Activated T-helper 17 cell treated with anti-CD3 and anti-CD28 coated beads, Interleukin-2, amount 50 U/mL, for 72 hours (primary cell): ENCODE results near the gene HTRA1. TPM values are rescaled to one million over a fixed set of nuclear protein-coding genes. Genes with fewer than 3 reads are reported as not detected.

ENCODE experiments used
- ATAC-seq: fragments of 150-1000 bp; cut with Tn5 transposase; replicated peaks from 2 replicates; pipeline ENCODE4 v1.10.0; 2021; ENCODE audit warnings: mild to moderate bottlenecking, moderate library complexity
- H3K27ac Mint-ChIP-seq: one replicate; pipeline ENCODE4 v1.8.0; 2022; ENCODE audit warnings: mixed read lengths
- H3K27me3 Mint-ChIP-seq: one replicate; pipeline ENCODE4 v1.8.0; 2022; ENCODE audit warnings: mixed read lengths
- H3K36me3 Mint-ChIP-seq: one replicate; pipeline ENCODE4 v1.8.0; 2022; ENCODE audit warnings: low read depth, mild to moderate bottlenecking, mixed read lengths
- H3K4me1 Mint-ChIP-seq: one replicate; pipeline ENCODE4 v1.8.0; 2022; ENCODE audit warnings: mixed read lengths
- H3K4me3 Mint-ChIP-seq: one replicate; pipeline ENCODE4 v1.8.0; 2022; ENCODE audit warnings: mild to moderate bottlenecking, mixed read lengths
- H3K9me3 Mint-ChIP-seq: one replicate; pipeline ENCODE4 v1.8.0; 2022; ENCODE audit warnings: mixed read lengths
- total RNA-seq, 2 donors: library from RNA; stranded (reverse); gene quantifications; one replicate each; pipeline ENCODE4 v1.2.3, GENCODE V29; 2022

Gene HTRA1
- total RNA-seq, 2 donors from 2014 or later = not detected

DNA sequence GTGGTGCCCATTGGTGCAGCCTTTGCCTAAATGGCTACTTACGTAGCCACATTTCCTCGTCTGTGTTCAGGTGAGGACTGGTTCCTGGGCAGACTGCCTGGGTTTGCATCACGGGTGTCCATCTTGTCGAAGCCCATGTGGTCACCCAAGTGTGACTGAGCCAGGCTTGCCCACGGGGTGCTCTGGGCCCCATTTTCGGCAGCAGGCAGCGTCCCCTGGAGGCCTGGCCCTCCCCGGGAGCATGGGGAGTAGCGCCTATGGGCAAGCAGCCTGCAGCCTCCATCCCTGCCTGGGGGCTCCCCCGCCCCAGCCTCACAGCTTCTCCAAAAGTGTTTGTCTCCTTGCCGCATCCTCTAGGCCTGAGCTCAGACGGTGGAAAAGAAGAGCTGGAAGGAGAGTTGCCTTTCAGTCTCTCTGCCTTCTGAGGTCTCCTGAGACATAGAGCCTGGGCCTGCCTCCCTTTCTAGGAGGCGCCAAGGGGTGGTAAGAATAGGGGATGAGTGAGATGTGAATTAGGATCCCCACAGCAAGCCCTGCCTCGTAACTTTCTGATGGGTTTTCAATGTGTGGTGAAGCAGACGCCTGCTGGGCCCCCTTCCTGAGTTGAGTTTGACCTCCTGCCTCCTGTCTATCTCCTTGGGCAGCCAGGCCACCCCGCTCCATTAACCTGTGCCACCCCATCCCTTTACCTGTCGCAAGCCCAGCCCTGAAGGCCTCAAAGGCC, 42.7 kb downstream of the HTRA1 start:
- Mint-ChIP-seq H3K27ac (no peak overlapping the region), H3K27me3 (no peaks in the 10 kb centered on the region), H3K36me3 (no peaks in the 10 kb centered on the region), H3K9me3 (no peaks in the 10 kb centered on the region), H3K4me1 (no peaks in the 10 kb centered on the region), H3K4me3 (no peak overlapping the region)
- no peak for ATAC-seq

DNA sequence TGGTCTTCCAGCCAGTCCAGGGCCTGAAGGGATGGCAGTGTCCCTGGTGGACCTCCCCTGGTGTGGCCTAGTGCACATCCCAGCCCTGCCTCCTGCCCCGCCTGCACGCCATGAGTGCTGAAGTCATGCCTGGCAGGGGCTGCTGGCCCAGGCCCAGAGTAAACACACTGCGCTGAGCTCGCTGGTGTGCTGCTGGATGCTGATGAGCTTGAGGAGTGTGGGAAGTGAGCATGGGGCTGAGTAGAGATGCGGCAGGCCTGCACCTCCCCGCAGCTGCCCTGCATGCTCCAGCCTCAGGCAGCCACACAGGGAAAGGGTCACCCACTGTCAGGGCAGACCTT, 43.2 kb downstream of the HTRA1 start:
- Mint-ChIP-seq H3K27me3 (no peaks in the 10 kb centered on the region), H3K9me3 (no peaks in the 10 kb centered on the region), H3K4me3 (no peak overlapping the region), H3K36me3 (no peaks in the 10 kb centered on the region), H3K27ac (no peak overlapping the region), H3K4me1 (no peaks in the 10 kb centered on the region)
- ATAC-seq = no peak

DNA sequence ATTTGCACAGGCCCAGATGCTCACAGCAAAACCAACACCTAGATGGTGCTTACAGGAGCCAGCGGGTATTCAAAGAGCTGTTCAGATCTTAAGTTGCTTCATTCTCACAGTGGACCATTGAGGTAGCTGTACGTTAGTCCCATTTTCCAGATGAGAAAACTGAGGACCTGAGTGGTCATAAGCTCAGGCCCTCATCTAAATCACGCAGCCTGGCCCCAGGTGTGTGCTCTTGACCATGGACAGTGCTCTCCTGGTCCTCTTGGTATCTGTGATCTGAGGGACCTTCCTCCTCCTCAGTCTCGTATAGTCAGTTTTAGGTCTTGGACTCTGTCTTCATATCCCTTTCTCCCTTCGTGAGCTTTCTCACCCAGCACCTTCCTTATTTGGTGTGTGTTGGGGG, 43.7 kb downstream of the HTRA1 start:
- no peak for ATAC-seq
- Mint-ChIP-seq H3K36me3 (no peaks in the 10 kb centered on the region), H3K27ac (no peak overlapping the region)

DNA sequence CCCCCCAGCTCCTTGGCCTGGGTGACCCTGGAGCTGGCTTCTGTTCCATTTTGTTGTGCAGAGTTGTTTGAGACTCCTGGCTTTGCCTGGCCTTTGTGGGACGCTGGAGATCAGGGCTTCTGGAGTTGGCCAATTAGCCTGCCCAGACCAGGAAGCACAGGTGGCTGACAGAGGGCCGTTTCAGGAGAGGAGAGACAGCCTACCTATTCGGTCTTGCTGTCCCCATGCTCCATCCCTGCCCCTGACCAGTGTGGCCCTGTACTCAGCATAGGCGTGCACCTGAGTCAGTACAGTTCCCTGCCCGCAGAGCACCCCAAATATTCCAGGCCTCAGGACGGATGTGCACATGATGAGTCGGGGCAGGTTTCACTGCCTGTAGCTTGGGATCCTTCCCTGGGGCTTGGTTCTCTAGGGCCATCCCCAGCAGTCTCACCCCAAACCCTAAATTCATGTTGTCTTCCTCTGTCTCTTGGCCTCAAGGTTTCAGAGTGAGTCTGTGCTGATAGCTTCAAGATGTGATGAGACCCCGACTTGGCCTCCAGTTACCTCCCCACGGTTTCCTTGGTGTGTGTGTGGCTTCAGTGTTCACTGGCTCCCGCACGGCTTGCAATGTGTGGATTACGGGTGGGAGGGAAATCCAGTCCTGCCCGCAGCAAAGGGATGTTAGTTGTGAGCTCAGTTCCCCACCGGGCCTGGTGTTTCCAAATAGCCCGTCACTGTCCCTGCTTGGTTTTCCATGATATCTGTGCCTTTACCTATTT, 44.7 kb downstream of the HTRA1 start:
- ATAC-seq = no peak
- Mint-ChIP-seq H3K4me3 (no peak overlapping the region), H3K36me3 (no peaks in the 10 kb centered on the region), H3K27me3 (no peaks in the 10 kb centered on the region), H3K9me3 (no peaks in the 10 kb centered on the region), H3K4me1 (no peaks in the 10 kb centered on the region), H3K27ac (no peak overlapping the region)

More for the DNA sequence above, 43.7 kb downstream of the HTRA1 start:
- Mint-ChIP-seq H3K27me3 (no peaks in the 10 kb centered on the region), H3K4me3 (no peak overlapping the region), H3K9me3 (no peaks in the 10 kb centered on the region), H3K4me1 (no peaks in the 10 kb centered on the region)

DNA sequence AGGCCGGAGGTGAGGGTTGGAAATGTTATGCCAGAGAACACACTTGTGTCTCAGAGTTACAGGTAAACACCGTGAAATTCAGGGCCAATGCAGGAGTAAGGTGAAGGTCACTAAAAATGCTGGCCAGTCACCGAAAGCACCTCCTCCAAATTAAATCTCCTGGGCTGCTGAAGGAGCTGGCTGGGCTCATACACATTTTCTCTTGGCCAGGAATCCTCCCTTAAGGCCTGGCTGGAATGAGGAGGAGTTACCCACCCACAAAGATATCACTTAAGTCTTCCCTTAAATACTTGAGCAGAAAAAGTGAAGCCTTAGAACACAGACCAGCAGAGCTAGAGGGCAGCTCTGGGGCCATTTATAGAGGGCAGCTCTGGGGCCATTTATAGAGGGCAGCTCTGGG, 46.3 kb downstream of the HTRA1 start:
- Mint-ChIP-seq H3K27me3 (no peaks in the 10 kb centered on the region), H3K4me1 (no peaks in the 10 kb centered on the region), H3K4me3 (no peak overlapping the region), H3K36me3 (no peaks in the 10 kb centered on the region), H3K27ac (no peak overlapping the region), H3K9me3 (no peaks in the 10 kb centered on the region)
- no peak for ATAC-seq

DNA sequence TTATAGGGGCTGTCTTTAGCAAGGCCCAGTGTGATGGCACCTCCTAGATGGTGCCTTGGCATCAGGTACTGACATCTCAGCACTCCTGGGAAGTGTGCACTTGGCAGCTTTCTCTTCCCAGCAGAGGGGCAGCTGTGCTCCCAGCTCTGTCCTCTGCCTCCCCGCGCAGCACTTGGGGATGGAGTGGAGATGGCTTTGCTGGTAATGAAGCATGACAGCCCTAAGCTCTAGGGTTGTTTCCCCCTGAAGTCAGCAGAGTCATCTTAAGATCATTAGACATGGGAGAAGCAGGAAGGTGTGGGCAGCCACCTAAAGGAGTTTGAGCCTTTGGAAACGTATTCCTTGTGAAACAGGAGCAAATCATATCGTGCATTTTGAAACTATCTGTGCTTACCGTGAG, 46.7 kb downstream of the HTRA1 start:
- no peak overlapping the region for H3K27ac Mint-ChIP-seq
- H3K9me3 Mint-ChIP-seq = no peaks in the 10 kb centered on the region
- H3K36me3 Mint-ChIP-seq = no peaks in the 10 kb centered on the region
- no peak for ATAC-seq
- no peaks in the 10 kb centered on the region for H3K27me3 Mint-ChIP-seq
- no peaks in the 10 kb centered on the region for H3K4me1 Mint-ChIP-seq
- no peak overlapping the region for H3K4me3 Mint-ChIP-seq

DNA sequence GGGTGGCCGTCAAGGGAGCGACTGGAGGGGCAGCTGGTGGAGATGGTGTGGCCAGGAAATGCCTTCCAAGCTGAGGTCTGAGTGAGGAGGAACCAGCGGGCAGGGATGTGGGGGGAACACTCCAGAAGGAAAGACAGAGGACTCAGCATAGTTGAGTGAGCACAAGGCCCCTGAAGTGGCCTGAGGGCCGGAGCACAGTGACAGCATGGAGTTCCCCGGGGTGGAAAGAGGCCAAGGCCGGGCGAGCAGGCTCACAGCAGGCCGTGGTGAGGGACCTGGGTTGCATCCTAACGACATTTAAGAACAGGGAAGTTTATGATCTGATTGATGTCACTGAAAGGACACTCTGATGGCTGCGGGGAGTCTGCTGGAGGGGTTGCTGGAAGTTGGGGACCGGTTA, 48.0 kb downstream of the HTRA1 start:
- H3K27me3 Mint-ChIP-seq = no peaks in the 10 kb centered on the region
- ATAC-seq = no peak
- no peaks in the 10 kb centered on the region for H3K9me3 Mint-ChIP-seq
- H3K36me3 Mint-ChIP-seq = no peaks in the 10 kb centered on the region
- H3K4me1 Mint-ChIP-seq = no peaks in the 10 kb centered on the region
- H3K27ac Mint-ChIP-seq = no peak overlapping the region
- H3K4me3 Mint-ChIP-seq = no peak overlapping the region

DNA sequence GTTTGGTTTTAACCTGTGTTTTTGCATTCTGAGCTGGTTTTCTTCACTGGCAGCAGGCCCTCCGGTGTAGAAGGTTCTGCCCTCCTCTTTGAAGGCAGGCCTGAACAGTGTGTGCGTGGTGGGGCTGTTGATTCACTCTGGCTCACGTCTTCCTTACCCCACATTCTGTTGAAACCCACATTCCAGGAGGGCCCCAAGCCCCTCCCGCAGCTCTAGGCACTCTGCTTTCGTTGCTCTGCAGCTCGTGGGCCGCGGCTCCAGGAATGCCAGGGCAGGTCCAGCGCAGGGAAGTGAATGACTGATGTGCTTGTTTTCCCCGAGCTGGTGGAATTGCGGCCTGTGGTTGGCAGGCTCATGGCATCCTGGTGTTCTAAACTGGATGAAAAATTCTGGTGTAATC, 49.0 kb downstream of the HTRA1 start:
- no peaks in the 10 kb centered on the region for H3K27me3 Mint-ChIP-seq
- no peaks in the 10 kb centered on the region for H3K4me1 Mint-ChIP-seq
- no peak overlapping the region for H3K4me3 Mint-ChIP-seq
- H3K36me3 Mint-ChIP-seq = no peaks in the 10 kb centered on the region
- H3K9me3 Mint-ChIP-seq = no peaks in the 10 kb centered on the region
- no peak for ATAC-seq
- no peak overlapping the region for H3K27ac Mint-ChIP-seq

DNA sequence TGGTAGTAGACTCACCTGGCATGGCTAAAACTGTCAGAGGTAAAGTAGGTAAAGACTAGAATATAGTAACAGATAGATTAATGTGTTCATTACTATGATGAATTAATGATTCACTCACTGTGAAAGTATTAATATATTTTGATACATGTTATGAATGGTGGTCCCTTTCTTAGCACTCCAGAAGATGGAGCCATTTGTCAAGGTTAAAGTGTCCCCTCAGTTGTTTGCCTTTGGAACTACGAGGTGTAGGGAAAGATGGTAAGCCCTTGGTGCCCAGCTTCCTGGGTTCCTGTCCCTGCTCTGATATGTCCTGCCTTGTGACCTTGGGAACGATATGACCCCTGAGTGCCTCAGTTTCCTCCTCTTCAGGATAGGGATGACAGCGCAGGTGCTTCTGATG, 49.4 kb downstream of the HTRA1 start:
- Mint-ChIP-seq H3K36me3 (no peaks in the 10 kb centered on the region), H3K9me3 (no peaks in the 10 kb centered on the region), H3K27me3 (no peaks in the 10 kb centered on the region), H3K27ac (no peak overlapping the region), H3K4me3 (no peak overlapping the region), H3K4me1 (peaks cover 4% of the 10 kb centered on the region)
- no peak for ATAC-seq

DNA sequence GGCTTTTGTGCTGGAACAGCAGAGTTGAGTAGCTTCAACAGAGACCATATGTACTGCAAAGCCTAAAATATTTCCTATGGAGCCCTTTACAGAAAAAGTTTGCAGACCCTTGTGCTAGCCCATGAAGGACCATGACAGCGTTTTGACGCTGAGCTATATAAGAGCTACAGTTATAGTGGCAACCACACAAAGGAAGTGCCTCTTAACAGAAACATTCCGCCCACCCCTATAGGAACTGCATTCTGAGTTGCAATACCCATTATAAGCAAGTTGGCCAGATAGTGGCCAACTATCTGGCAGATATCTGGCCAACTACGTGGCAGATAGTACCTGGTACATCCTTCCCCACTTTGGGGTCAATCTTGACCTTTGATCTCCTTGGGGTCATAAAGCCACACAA, 51.7 kb downstream of the HTRA1 start:
- ATAC-seq = no peak
- H3K4me3 Mint-ChIP-seq = no peak overlapping the region
- H3K9me3 Mint-ChIP-seq = no peaks in the 10 kb centered on the region
- no peaks in the 10 kb centered on the region for H3K27me3 Mint-ChIP-seq
- no peak overlapping the region for H3K27ac Mint-ChIP-seq
- peaks cover 16% of the 10 kb centered on the region for H3K4me1 Mint-ChIP-seq
- no peaks in the 10 kb centered on the region for H3K36me3 Mint-ChIP-seq

DNA sequence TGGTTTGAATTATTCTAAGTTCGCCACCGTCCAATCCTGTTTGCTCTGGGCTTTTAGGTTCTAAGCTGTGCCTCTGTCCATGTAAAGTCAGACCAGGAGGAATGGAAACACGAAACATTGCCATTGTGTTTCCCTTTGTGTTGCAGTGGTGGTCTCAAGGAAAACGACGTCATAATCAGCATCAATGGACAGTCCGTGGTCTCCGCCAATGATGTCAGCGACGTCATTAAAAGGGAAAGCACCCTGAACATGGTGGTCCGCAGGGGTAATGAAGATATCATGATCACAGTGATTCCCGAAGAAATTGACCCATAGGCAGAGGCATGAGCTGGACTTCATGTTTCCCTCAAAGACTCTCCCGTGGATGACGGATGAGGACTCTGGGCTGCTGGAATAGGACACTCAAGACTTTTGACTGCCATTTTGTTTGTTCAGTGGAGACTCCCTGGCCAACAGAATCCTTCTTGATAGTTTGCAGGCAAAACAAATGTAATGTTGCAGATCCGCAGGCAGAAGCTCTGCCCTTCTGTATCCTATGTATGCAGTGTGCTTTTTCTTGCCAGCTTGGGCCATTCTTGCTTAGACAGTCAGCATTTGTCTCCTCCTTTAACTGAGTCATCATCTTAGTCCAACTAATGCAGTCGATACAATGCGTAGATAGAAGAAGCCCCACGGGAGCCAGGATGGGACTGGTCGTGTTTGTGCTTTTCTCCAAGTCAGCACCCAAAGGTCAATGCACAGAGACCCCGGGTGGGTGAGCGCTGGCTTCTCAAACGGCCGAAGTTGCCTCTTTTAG, 52.9 kb downstream of the HTRA1 start:
- no peaks in the 10 kb centered on the region for H3K27me3 Mint-ChIP-seq
- ATAC-seq = no peak
- peaks cover 16% of the 10 kb centered on the region for H3K4me1 Mint-ChIP-seq
- no peaks in the 10 kb centered on the region for H3K36me3 Mint-ChIP-seq
- no peak overlapping the region for H3K27ac Mint-ChIP-seq
- H3K4me3 Mint-ChIP-seq = no peak overlapping the region
- no peaks in the 10 kb centered on the region for H3K9me3 Mint-ChIP-seq

DNA sequence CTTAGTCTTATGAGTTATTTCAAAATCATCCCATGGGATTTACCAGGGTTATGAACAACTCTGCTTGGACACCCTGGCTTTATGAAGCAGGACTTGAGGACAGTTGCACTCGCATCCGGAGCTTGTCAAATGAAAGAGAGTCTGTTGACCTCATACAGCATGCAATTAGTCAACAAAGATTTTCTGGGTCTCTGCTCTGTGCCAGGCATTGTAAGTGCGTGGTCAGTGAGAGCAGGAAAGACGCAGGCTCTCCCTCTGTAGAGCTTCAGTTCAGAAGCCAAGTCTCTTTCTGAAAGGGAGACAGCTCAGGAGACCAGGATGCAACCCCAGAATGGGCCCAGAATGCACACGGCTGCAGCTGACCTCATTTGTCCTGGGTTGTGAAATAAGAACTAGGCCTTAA, 53.7 kb downstream of the HTRA1 start:
- Mint-ChIP-seq H3K9me3 (no peaks in the 10 kb centered on the region), H3K4me3 (peak overlapping the region; percentile 65), H3K4me1 (peaks cover 16% of the 10 kb centered on the region), H3K27ac (no peak overlapping the region), H3K27me3 (no peaks in the 10 kb centered on the region), H3K36me3 (no peaks in the 10 kb centered on the region)
- no peak for ATAC-seq

DNA sequence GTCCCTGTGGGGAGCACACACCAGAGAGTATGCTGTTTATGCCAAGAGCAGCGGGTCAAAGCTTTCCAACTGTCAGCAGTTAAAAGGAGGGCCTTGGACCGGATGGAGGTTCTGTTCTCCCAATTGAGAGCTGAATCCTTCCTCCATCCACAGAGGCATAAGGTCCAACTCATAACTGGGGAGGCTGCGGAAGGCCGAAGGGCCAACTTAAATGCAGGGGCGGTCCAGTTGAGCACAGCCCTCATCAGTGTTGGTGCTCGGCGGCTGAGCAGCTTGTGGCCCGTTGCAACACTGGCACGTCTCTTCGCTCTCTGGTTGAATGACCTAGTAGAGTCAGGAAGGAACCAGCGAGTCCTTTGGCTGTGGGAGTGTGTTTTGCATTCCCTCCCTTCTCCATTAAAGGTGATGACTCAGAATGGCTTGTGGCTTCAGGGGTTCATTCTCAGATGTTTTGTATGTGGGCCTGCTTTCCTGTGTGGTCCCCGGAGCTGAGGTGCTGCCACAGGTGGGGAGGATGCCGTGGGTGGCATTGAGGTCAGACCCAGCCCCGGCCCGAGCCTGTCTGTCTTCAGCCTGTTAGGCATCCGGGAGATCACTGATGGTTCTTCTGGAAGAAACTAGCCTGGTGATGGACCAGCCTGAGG, 54.4 kb downstream of the HTRA1 start:
- H3K4me1 Mint-ChIP-seq = peaks cover 16% of the 10 kb centered on the region
- H3K4me3 Mint-ChIP-seq = peak overlapping the region; percentile 65
- ATAC-seq = peak; percentile 95
- no peaks in the 10 kb centered on the region for H3K9me3 Mint-ChIP-seq
- peak overlapping the region; percentile 54 for H3K27ac Mint-ChIP-seq
- H3K27me3 Mint-ChIP-seq = no peaks in the 10 kb centered on the region
- H3K36me3 Mint-ChIP-seq = no peaks in the 10 kb centered on the region

DNA sequence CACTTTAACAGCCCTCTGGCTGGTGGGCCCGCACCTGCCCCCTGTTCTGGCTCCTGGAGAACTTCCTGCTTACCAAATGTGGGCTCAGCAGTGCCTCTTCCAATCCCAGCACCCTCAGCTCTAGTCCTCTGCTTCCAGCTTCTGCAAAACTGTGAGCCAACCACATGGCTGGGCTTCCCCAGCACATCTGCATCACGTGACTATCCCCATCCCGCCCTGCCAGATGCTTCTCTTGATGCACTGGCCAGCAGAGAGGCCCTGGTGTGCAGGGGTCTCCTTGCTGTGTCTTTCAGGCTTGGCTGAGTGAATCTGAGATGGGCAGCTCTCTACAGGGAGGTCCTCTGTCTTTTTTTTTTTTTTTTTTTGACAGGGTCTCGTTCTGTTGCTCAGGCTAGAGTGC, 55.4 kb downstream of the HTRA1 start:
- no peak overlapping the region for H3K27ac Mint-ChIP-seq
- no peak for ATAC-seq

More for the DNA sequence above, 55.4 kb downstream of the HTRA1 start:
- H3K36me3 Mint-ChIP-seq = no peaks in the 10 kb centered on the region
- no peaks in the 10 kb centered on the region for H3K27me3 Mint-ChIP-seq
- H3K4me3 Mint-ChIP-seq = no peak overlapping the region
- peaks cover 16% of the 10 kb centered on the region for H3K4me1 Mint-ChIP-seq
- no peaks in the 10 kb centered on the region for H3K9me3 Mint-ChIP-seq
